K562 (cell line): ENCODE results near the gene MXD3. TPM values are rescaled to one million over a fixed set of nuclear protein-coding genes. Genes with fewer than 3 reads are reported as not detected.

Experiments used
- ATAC-seq: fragments of 200-7000 bp; cut with Tn5 transposase; 3 replicates; pipeline ENCODE4 v1.9.1; 2020; ENCODE audit warnings: moderate library complexity
- BruUV-seq: library from RNA; stranded (reverse); fragments of 400-500 nt; replicated peaks from 2 replicates; lab custom pipeline; 2021; lab: Mats Ljungman, UMichigan
- CTCF ChIA-PET: fragments of 300-600 bp; formaldehyde crosslinking; extraction: SDS; loops from one replicate; lab custom pipeline; 2021; ENCODE audit warnings: low intra/inter-chr PET ratio; lab: Yijun Ruan, JAX
- POLR2A ChIA-PET: fragments of 300-600, 350-650 bp; sonication (Branson Sonifier 250); formaldehyde crosslinking; extraction: SDS; loops from one replicate; lab custom pipeline; 2021; ENCODE audit warnings: antibody characterized with exemption, inconsistent platforms; lab: Yijun Ruan, JAX
- DNase-seq, 4 experiments: peaks; one replicate each; pipeline versions ENCODE4 v3.0.0 to v3.0.0-alpha.2; 2011 to 2018; ENCODE audit warnings: low spot score in 3 of 4, mixed read lengths in 3 of 4; ENCODE audit errors: extremely low read depth in 1 of 4
- FAIRE-seq: peaks from 2 replicates; lab custom pipeline; 2011; peaks lifted over from hg19 to GRCh38; lab: Jason Lieb, UNC
- H2AFZ ChIP-seq: 2 replicates; pipeline ENCODE4 v1.6.0; 2011; ENCODE audit warnings: low read depth, low read length, control low read depth, inconsistent platforms
- H3K27ac ChIP-seq: fragments of 200-600 bp; 3 replicates; pipeline ENCODE4 v1.8.0; 2011; ENCODE audit warnings: low read depth, mild to moderate bottlenecking, control low read depth, inconsistent platforms, low read length, moderate library complexity, mixed read lengths; ENCODE audit errors: extremely low read depth
- H3K27me3 ChIP-seq, 2 experiments: fragments of 300-600 bp in 1 of 2; 2 replicates in 1 of 2; 3 replicates in 1 of 2; pipeline versions ENCODE4 v1.6.0 to v1.8.0; 2011; ENCODE audit warnings: inconsistent platforms in 2 of 2, low read length in 2 of 2, mild to moderate bottlenecking in 1 of 2, mixed read lengths in 1 of 2, moderate library complexity in 1 of 2; ENCODE audit not compliant: control insufficient read depth in 2 of 2, insufficient read depth in 2 of 2
- H3K36me3 ChIP-seq: fragments of 300-600 bp; 3 replicates; pipeline ENCODE4 v1.8.0; 2011; ENCODE audit warnings: mild to moderate bottlenecking, low read length, inconsistent platforms; ENCODE audit not compliant: control insufficient read depth, insufficient read depth
- H3K4me1 ChIP-seq, 2 experiments: fragments of 200-600 bp in 1 of 2; replicated peaks in 1 of 2; 2 replicates in 1 of 2; 3 replicates in 1 of 2; pipeline versions ENCODE4 v1.5.1 to v1.8.0; 2011; ENCODE audit warnings: inconsistent platforms in 2 of 2, low read length in 2 of 2, mild to moderate bottlenecking in 1 of 2, mixed read lengths in 1 of 2, moderate library complexity in 1 of 2; ENCODE audit not compliant: control insufficient read depth in 2 of 2, insufficient read depth in 2 of 2
- H3K4me2 ChIP-seq: 2 replicates; pipeline ENCODE4 v1.6.1; 2011; ENCODE audit warnings: low read length, control low read depth, inconsistent platforms, mixed read lengths; ENCODE audit not compliant: insufficient read depth
- H3K4me3 ChIP-seq: fragments of 200-600 bp; sonication (generic), shearing (Covaris generic); 2 replicates; pipeline ENCODE4 v1.5.1; 2016; ENCODE audit warnings: control low read depth, inconsistent platforms
- H3K79me2 ChIP-seq: fragments of 200-600 bp; 3 replicates; pipeline ENCODE4 v1.8.0; 2011; ENCODE audit warnings: low read length, inconsistent platforms; ENCODE audit not compliant: control insufficient read depth, insufficient read depth
- H3K9ac ChIP-seq, 2 experiments: 2 replicates each; pipeline versions ENCODE4 v1.6.0 to v1.6.1; 2011; ENCODE audit warnings: low read depth in 2 of 2, low read length in 2 of 2, control low read depth in 1 of 2, inconsistent platforms in 1 of 2, mild to moderate bottlenecking in 1 of 2, mixed read lengths in 1 of 2; ENCODE audit not compliant: insufficient read depth in 1 of 2
- H3K9me1 ChIP-seq: one replicate; pipeline ENCODE4 v1.6.0; 2011; ENCODE audit warnings: inconsistent platforms, mild to moderate bottlenecking, low read length, moderate library complexity; ENCODE audit not compliant: control insufficient read depth, insufficient read depth
- H3K9me3 ChIP-seq: replicated peaks from 2 replicates; pipeline ENCODE4 v1.5.1; 2011; ENCODE audit warnings: low read depth, low read length, inconsistent platforms; ENCODE audit not compliant: control insufficient read depth, insufficient read depth
- H4K20me1 ChIP-seq: replicated peaks from 2 replicates; pipeline ENCODE4 v1.6.1; 2011; ENCODE audit warnings: low read length, inconsistent platforms, mixed read lengths; ENCODE audit not compliant: control insufficient read depth, insufficient read depth
- AFF1 ChIP-seq, 2 experiments: fragments of 450-650 bp; IDR thresholded peaks; 2 replicates each; pipeline ENCODE4 v1.6.1; 2018; ENCODE audit warnings: mild to moderate bottlenecking in 2 of 2, low read depth in 1 of 2; ENCODE audit not compliant: partially characterized antibody in 2 of 2
- CAMTA2 ChIP-seq: fragments of 250-450 bp; sonication (Bioruptor Pico); conservative IDR thresholded peaks from 2 replicates; pipeline ENCODE4 v1.5.1; 2022
- MBD2 ChIP-seq: sonication (generic); IDR thresholded peaks from 2 replicates; pipeline ENCODE4 v1.6.1; 2016; ENCODE audit warnings: low read depth, borderline replicate concordance
- NBN ChIP-seq: fragments of 450-650 bp; IDR thresholded peaks from 2 replicates; pipeline ENCODE4 v1.6.1; 2016; ENCODE audit warnings: low read depth, mild to moderate bottlenecking
- PHB ChIP-seq: fragments of 250-450 bp; sonication (Bioruptor Pico); IDR thresholded peaks from 2 replicates; pipeline ENCODE4 v1.5.0; 2021
- PPARD ChIP-seq: fragments of 250-450 bp; sonication (Bioruptor Pico); IDR thresholded peaks from 2 replicates; pipeline ENCODE4 v1.8.0; 2022; ENCODE audit warnings: inconsistent platforms, mild to moderate bottlenecking, moderate library complexity
- XRCC4 ChIP-seq: IDR thresholded peaks from one replicate; pipeline ENCODE4 v1.6.1; 2011; ENCODE audit not compliant: insufficient read depth, insufficient read length; ENCODE audit errors: extremely low read depth
- ZBTB9 ChIP-seq: fragments of 450-650 bp; formaldehyde crosslinking; IDR thresholded peaks from 2 replicates; pipeline ENCODE4 v1.4.0; 2020; ENCODE audit warnings: mild to moderate bottlenecking, moderate library complexity
- ZNF146 ChIP-seq: IDR thresholded peaks from one replicate; pipeline ENCODE4 v1.6.1; 2018; ENCODE audit warnings: missing compliant biosample characterization; ENCODE audit not compliant: unreplicated experiment
- ZNF282 ChIP-seq: sonication (generic); formaldehyde crosslinking; IDR thresholded peaks from 2 replicates; pipeline ENCODE4 v1.8.1; 2023; ENCODE audit warnings: missing genetic modification reagents
- ZNF764 ChIP-seq: fragments of 250-450 bp; sonication (Bioruptor Pico); IDR thresholded peaks from 2 replicates; pipeline ENCODE4 v1.4.0; 2020; ENCODE audit warnings: low read depth, mild to moderate bottlenecking, moderate library complexity
- WGBS: fragments of 100-300 bp; shearing (Covaris generic); methylation state at CpG from one replicate; pipeline ENCODE4 v1.1.6; 2016; ENCODE audit warnings: low coverage, mixed read lengths; ENCODE audit not compliant: insufficient coverage; ENCODE audit errors: missing lambda C conversion rate; 5-methylcytosine and 5-hydroxymethylcytosine counted together
- in situ Hi-C: fragments of 300-500 bp; cut with MboI; formaldehyde crosslinking; loops from 4 replicates; pipeline ENCODE4 v1.15.0; 2018; ENCODE audit warnings: inconsistent platforms, mixed read lengths
- intact Hi-C: fragments of 100-400 bp; cut with micrococcal nuclease; formaldehyde crosslinking; loops from 2 replicates; pipeline ENCODE4 v1.14.2; 2022
- polyA plus RNA-seq, 8 experiments: library from polyadenylated mRNA; depleted of rRNA in 4 of 8; stranded (reverse) in 5 of 8; unstranded in 3 of 8; fragments of >200 nt; fragmentation: Nextera tagmentation in 2 of 8; fragmentation: Illumina TruSeq in 1 of 8; extraction: Ambion mirVana in 2 of 8; extraction: Trizol in 1 of 8; gene quantifications; 2 replicates each; pipeline versions ENCODE4 v1.2.1 to v1.2.3, GENCODE V29; 2011 to 2014; ENCODE audit warnings: inconsistent platforms in 1 of 8, missing spikeins in 1 of 8
- total RNA-seq, 7 experiments: library from RNA; depleted of rRNA in 6 of 7; stranded (reverse); fragments of >200 nt in 6 of 7; fragmentation: Illumina TruSeq in 2 of 7; extraction: Trizol in 2 of 7; gene quantifications; 2 replicates each; pipeline versions ENCODE4 v1.2.1 to v1.2.3, GENCODE V29; 2011 to 2021; ENCODE audit warnings: low replicate concordance in 1 of 7
- TF ChIP-seq, protein P1 (sequence below), 2 experiments: fragments of 450-650 bp; conservative IDR thresholded peaks; 2 replicates each; pipeline ENCODE4 v1.6.1; 2017; ENCODE audit warnings: mild to moderate bottlenecking in 2 of 2, moderate library complexity in 2 of 2

MXD3 gene
- total and polyA plus RNA-seq, 9 of the 15 experiments (the other 6 are each of a cell fraction or from before 2014, with no cell fraction given), result 0.28 to 24.8 (median 4.5) TPM

- ChIA-PET POLR2A (no interaction called here), CTCF (no interaction called here)
- DNase-seq, result no peak
- FAIRE-seq, result no peak
- TF ChIP-seq ZNF764 (CRISPR knock-in tag) (no peak), ZBTB9 (no peak), CAMTA2 (no peak), PHB (CRISPR knock-in tag) (no peak), MBD2 (no peak), NBN (no peak), ZNF282 (no peak), XRCC4 (no peak), ZNF146 (CRISPR knock-in tag) (no peak), PPARD (CRISPR knock-in tag) (no peak), AFF1 (IDR thresholded peaks at IDR 0.05; ENCODE audit: low read depth in 1 of 2, partially characterized antibody in 2 of 2) (no peak)
- TF ChIP-seq, protein P1, sequence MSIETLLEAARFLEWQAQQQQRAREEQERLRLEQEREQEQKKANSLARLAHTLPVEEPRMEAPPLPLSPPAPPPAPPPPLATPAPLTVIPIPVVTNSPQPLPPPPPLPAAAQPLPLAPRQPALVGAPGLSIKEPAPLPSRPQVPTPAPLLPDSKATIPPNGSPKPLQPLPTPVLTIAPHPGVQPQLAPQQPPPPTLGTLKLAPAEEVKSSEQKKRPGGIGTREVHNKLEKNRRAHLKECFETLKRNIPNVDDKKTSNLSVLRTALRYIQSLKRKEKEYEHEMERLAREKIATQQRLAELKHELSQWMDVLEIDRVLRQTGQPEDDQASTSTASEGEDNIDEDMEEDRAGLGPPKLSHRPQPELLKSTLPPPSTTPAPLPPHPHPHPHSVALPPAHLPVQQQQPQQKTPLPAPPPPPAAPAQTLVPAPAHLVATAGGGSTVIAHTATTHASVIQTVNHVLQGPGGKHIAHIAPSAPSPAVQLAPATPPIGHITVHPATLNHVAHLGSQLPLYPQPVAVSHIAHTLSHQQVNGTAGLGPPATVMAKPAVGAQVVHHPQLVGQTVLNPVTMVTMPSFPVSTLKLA (conservative IDR thresholded peaks at IDR 0.05), result no peak
- Histone ChIP-seq H3K4me2 (no peak overlapping the region), H3K9ac (no peak overlapping the region), H3K79me2 (no peaks in the 10 kb centered on the region), H4K20me1 (no peaks in the 10 kb centered on the region), H3K27me3 (no peaks in the 10 kb centered on the region), H3K36me3 (peaks cover 81% of the 10 kb centered on the region), H3K4me3 (no peak overlapping the region), H2AFZ (no peak overlapping the region), H3K9me1 (no peaks in the 10 kb centered on the region), H3K27ac (no peak overlapping the region), H3K9me3 (no peaks in the 10 kb centered on the region), H3K4me1 (no peaks in the 10 kb centered on the region)
- intact Hi-C loops, result no loop called here
- 93% methylated on average over 7 of the region's 7 CpGs for WGBS
- no TSS peak for BruUV-seq
- no peak for ATAC-seq
- in situ Hi-C loops, result no loop called here
These were observed 42.3 kb downstream of the MXD3 start for GRCh38 chr5:177269232-177269895.
